ENCODE results near the gene CIDEC.

DNA sequence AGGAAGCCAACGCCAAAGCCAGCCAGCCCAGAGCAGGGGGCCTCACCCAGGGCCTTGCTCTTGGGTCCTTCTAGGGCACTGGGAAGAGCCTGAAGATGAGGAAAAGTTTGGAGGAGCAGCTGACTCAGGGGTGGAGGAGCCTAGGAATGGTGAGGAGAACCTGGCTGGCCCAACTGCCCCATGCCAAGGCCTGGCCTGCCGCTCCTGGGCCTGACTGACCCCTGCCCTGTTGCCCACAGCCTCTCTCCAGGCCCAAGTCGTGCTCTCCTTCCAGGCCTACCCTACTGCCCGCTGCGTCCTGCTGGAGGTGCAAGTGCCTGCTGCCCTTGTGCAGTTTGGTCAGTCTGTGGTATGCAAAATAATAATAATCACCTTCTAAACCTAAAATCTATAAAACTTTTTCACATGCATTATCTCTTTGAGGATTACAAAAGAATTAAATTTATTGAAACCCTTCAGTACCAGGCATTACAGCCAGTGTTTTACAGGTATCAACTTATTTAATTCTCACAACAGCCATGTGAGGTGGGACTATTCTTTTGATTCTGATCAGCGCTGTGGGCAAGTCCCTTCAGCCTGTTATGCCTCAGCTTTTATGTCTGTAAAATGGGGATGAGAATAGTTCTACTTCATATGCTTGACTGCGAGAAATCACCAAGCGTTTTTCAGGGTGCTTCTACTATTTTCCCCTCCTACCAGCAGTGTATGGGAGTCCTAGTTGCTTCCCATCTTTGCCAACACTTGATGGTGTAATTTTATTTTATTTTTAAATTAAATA lies 38.4 kb upstream of the CIDEC start:
- TF ChIP-seq, protein P1, sequence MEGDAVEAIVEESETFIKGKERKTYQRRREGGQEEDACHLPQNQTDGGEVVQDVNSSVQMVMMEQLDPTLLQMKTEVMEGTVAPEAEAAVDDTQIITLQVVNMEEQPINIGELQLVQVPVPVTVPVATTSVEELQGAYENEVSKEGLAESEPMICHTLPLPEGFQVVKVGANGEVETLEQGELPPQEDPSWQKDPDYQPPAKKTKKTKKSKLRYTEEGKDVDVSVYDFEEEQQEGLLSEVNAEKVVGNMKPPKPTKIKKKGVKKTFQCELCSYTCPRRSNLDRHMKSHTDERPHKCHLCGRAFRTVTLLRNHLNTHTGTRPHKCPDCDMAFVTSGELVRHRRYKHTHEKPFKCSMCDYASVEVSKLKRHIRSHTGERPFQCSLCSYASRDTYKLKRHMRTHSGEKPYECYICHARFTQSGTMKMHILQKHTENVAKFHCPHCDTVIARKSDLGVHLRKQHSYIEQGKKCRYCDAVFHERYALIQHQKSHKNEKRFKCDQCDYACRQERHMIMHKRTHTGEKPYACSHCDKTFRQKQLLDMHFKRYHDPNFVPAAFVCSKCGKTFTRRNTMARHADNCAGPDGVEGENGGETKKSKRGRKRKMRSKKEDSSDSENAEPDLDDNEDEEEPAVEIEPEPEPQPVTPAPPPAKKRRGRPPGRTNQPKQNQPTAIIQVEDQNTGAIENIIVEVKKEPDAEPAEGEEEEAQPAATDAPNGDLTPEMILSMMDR (IDR thresholded peaks at IDR 0.05): no peak
- no peak for TF ChIP-seq POLR2A (IDR thresholded peaks at IDR 0.05)
